Ramos (cell line): ENCODE results near the gene ACOXL.

Experiments
- in situ Hi-C: fragments of 300-500 bp; cut with MboI; formaldehyde crosslinking; loops from one replicate; pipeline ENCODE4 v1.14.3; 2022; ENCODE audit warnings: low sequenced_read_pairs; ENCODE audit not compliant: unreplicated experiment

The ACOXL gene

GRCh38 chr2:110785439-110785838 lies 53.1 kb downstream of the ACOXL start:
- in situ Hi-C loops = no loop called here

- in situ Hi-C loops = no loop called here
Measured at GRCh38 chr2:110788976-110789375, 56.6 kb downstream of the ACOXL start.

- in situ Hi-C loops = no loop called here
Measured at GRCh38 chr2:110789706-110790105, 57.3 kb downstream of the ACOXL start.

- in situ Hi-C loops = no loop called here
Measured at GRCh38 chr2:110790907-110791306, 58.5 kb downstream of the ACOXL start.

- in situ Hi-C loops = no loop called here
Measured at GRCh38 chr2:110791435-110791834, 59.1 kb downstream of the ACOXL start.

GRCh38 chr2:110793034-110793433 lies 60.7 kb downstream of the ACOXL start:
- in situ Hi-C loops = no loop called here

- in situ Hi-C loops = no loop called here
Measured at GRCh38 chr2:110794390-110794789, 62.0 kb downstream of the ACOXL start.

- in situ Hi-C loops = no loop called here
Measured at GRCh38 chr2:110794951-110795350, 62.6 kb downstream of the ACOXL start.

- in situ Hi-C loops = no loop called here
Measured at GRCh38 chr2:110796716-110797301, 64.4 kb downstream of the ACOXL start.

- in situ Hi-C loops = no loop called here
Measured at GRCh38 chr2:110799376-110799775, 67.0 kb downstream of the ACOXL start.

GRCh38 chr2:110800611-110801402 lies 68.4 kb downstream of the ACOXL start:
- in situ Hi-C loops = loop anchor here (25.0 kb wide), 1 partner anchor 911 kb away; no protein-coding TSS in a partner anchor

GRCh38 chr2:110802208-110802932 lies 70.0 kb downstream of the ACOXL start:
- in situ Hi-C loops = loop anchor here (25.0 kb wide), 1 partner anchor 910 kb away; no protein-coding TSS in a partner anchor

GRCh38 chr2:110804433-110804832 lies 72.1 kb downstream of the ACOXL start:
- in situ Hi-C loops = loop anchor here (25.0 kb wide), 1 partner anchor 908 kb away; no protein-coding TSS in a partner anchor

- in situ Hi-C loops = loop anchor here (25.0 kb wide), 1 partner anchor 907 kb away; no protein-coding TSS in a partner anchor
Measured at GRCh38 chr2:110804915-110805314, 72.5 kb downstream of the ACOXL start.

GRCh38 chr2:110805894-110806452 lies 73.6 kb downstream of the ACOXL start:
- in situ Hi-C loops = loop anchor here (25.0 kb wide), 1 partner anchor 906 kb away; no protein-coding TSS in a partner anchor

- in situ Hi-C loops = loop anchor here (25.0 kb wide), 1 partner anchor 905 kb away; no protein-coding TSS in a partner anchor
Measured at GRCh38 chr2:110807522-110807921, 75.1 kb downstream of the ACOXL start.

GRCh38 chr2:110810404-110810803 lies 78.0 kb downstream of the ACOXL start:
- in situ Hi-C loops = loop anchor here (25.0 kb wide), 1 partner anchor 902 kb away; no protein-coding TSS in a partner anchor

GRCh38 chr2:110812726-110813645 lies 80.6 kb downstream of the ACOXL start:
- in situ Hi-C loops = loop anchor here (25.0 kb wide), 1 partner anchor 899 kb away; no protein-coding TSS in a partner anchor

GRCh38 chr2:110813896-110814295 lies 81.5 kb downstream of the ACOXL start:
- in situ Hi-C loops = loop anchor here (25.0 kb wide), 1 partner anchor 898 kb away; no protein-coding TSS in a partner anchor
